Body of pancreas (tissue), 4 donors: Measurements from ENCODE around the gene CLK3.

Experiments used
- CTCF ChIP-seq, 7 experiments: fragments of 450-650 bp in 4 of 7; fragments of 200-600 bp in 3 of 7; sonication (generic) in 3 of 7; IDR thresholded peaks; one replicate each; pipeline ENCODE4 v1.5.1; 2016 to 2019; ENCODE audit warnings: antibody characterized with exemption in 7 of 7
- POLR2A ChIP-seq, 3 donors: fragments of 450-650 bp; IDR thresholded peaks; one replicate each; pipeline ENCODE4 v1.6.1; 2016; ENCODE audit warnings: antibody characterized with exemption in 3 of 3, mild to moderate bottlenecking in 2 of 3

GRCh38 chr15:74589826-74590225 is 25.8 kb upstream of the CLK3 start:
- TF ChIP-seq CTCF (IDR thresholded peaks at IDR 0.05) (no peak), POLR2A (IDR thresholded peaks at IDR 0.05) (no peak)
